ENCODE data around the gene CLIP2.

Gene CLIP2

GRCh38 chr7:74290553-74290950, 1.3 kb downstream of the CLIP2 start:
- DNase-seq (ENCODE audit: low read depth), result no peak
- no peak for TF ChIP-seq CTCF (conservative IDR thresholded peaks at IDR 0.05; ENCODE audit: control insufficient read depth, insufficient read depth, low read depth, low read length)
- peak overlapping the region; percentile 81 for H3K4me3 ChIP-seq (ENCODE audit: control insufficient read depth, low read depth, low read length)

DNA sequence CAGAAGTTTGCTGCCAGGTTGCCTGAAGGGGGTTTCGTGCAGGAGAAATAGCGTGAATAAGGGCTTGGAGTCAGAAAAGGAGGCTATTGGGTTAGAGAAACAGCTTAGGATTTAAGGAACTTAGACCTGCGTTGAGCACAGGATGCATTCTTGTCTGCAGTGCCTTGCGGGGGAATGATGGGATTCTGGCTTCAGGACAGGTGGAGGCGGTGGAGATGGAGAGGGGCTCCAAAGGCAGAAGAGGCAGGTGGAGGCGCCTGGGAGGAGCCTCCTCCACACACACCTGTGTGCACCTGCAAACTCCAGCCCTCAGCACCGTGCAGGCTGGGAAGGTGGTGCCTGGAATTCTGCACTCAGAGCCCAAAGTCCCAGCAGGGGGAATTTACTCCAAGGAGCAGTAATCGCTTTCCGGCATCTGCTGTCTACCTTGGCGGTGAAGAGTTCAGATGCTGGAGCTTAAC, 1.8 kb downstream of the CLIP2 start:
- no peak for DNase-seq (ENCODE audit: low read depth)
- TF ChIP-seq CTCF (conservative IDR thresholded peaks at IDR 0.05; ENCODE audit: control insufficient read depth, insufficient read depth, low read depth, low read length), result no peak
- peak overlapping the region; percentile 81 for H3K4me3 ChIP-seq (ENCODE audit: control insufficient read depth, low read depth, low read length)

DNA sequence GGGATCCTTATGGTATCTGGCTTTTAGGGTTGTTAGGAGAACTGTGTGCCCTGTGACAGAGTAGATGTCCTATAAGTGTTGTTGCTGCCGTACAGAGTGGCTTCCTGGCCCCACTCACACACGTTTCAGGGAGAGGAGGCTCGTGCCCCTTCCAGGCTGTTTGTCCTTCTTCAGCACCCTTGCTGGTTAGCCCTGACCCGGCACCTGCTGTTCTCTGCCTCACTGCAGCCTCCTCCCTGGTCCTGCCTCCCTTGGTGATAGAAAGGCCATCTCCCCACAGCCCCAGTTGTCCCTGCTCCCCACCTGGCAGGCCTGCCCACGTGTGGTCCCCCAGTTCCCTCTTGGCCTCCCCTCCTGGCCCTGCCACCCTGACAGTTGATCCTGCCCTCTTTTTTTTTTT, 2.3 kb downstream of the CLIP2 start:
- H3K4me3 ChIP-seq (ENCODE audit: control insufficient read depth, low read depth, low read length), result no peak overlapping the region
- no peak for DNase-seq (ENCODE audit: low read depth)
- no peak for TF ChIP-seq CTCF (conservative IDR thresholded peaks at IDR 0.05; ENCODE audit: control insufficient read depth, insufficient read depth, low read depth, low read length)

GRCh38 chr7:74292757-74293576, 3.8 kb downstream of the CLIP2 start:
- DNase-seq (ENCODE audit: low read depth), result no peak
- no peak for TF ChIP-seq CTCF (conservative IDR thresholded peaks at IDR 0.05; ENCODE audit: control insufficient read depth, insufficient read depth, low read depth, low read length)
- H3K4me3 ChIP-seq (ENCODE audit: control insufficient read depth, low read depth, low read length), result no peak overlapping the region

DNA sequence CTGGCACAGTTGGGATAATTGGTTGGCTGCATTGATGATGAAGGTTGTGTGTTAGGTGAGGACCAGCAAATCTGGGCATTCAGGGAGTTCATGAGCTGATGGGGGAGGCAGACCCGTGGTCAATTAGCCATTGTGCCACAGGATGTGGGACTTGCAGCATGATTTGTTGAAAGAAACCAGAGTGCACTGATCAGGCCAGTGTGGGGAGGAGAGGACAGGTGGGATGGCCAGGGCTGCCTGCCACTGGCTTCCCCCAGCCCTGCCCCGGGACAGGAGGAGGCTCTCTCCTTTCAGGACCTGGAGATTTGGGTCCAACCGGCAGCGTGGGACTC, 4.3 kb downstream of the CLIP2 start:
- TF ChIP-seq CTCF (conservative IDR thresholded peaks at IDR 0.05; ENCODE audit: control insufficient read depth, insufficient read depth, low read depth, low read length), result no peak
- no peak for DNase-seq (ENCODE audit: low read depth)
- no peak overlapping the region for H3K4me3 ChIP-seq (ENCODE audit: control insufficient read depth, low read depth, low read length)

DNA sequence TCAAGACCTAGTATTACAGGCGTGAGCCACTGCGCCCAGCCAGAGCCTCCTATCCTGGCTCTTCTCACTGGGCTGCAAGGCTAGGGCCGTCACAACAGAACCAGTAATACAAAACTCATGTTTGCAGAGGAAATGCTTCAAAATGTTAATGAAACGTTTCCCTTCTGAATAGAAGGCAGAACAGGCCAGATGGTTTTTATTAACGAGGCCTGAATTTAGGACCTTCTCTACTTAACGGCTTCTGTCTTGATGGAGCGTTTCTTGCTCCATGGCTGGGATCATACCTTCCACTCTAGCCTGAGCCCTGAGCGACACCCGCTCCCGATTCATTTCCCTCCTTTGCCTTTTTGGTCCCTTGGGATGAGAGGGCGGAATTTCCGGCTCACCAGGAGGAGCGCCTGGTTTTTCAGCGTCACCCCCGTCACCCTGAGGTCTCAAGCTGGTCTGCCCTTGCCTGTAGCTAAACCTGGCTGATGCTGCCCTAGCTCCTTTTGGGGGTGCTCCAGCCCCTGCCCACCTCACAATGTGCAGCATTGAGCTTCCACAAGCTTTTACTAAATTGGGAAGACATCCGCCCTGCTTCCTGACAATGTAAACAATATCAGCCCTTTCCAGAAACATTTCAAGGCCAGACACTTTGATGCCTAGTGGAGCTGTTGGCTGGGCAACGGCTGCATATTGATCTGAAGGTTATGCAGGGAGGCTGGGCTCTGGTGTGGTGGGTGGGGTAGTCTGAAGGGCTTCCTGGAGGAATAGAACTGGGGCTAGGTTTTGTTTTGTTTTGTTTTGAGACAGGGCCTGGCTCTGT, 5.2 kb downstream of the CLIP2 start:
- no peak overlapping the region for H3K4me3 ChIP-seq (ENCODE audit: control insufficient read depth, low read depth, low read length)
- peak; percentile 85 for DNase-seq (ENCODE audit: low read depth)
- TF ChIP-seq CTCF (conservative IDR thresholded peaks at IDR 0.05; ENCODE audit: control insufficient read depth, insufficient read depth, low read depth, low read length), result no peak

Measured in fibroblast of mammary gland (primary cell).